ENCODE data around the gene WIPI1. TPM values are rescaled to one million over a fixed set of nuclear protein-coding genes. Genes with fewer than 3 reads are reported as not detected.

WIPI1 gene
- total and polyA plus RNA-seq, 2 of the 13 experiments (the other 11 are each of a cell fraction or from before 2014, with no cell fraction given) = 29.4 to 141 TPM

- TF ChIP-seq ZBTB43 (CRISPR knock-in tag; conservative IDR thresholded peaks at IDR 0.05) = no peak
- no peak for TF ChIP-seq MYC (CRISPR knock-in tag; IDR thresholded peaks at IDR 0.05; ENCODE audit: borderline replicate concordance)
- no peak for TF ChIP-seq E2F5 (CRISPR knock-in tag; conservative IDR thresholded peaks at IDR 0.05)
- TF ChIP-seq ZNF230 (CRISPR knock-in tag; IDR thresholded peaks at IDR 0.05) = no peak
- TF ChIP-seq EHMT2 (IDR thresholded peaks at IDR 0.05; ENCODE audit: borderline replicate concordance, low read depth, low read length) = peak; percentile 32; the same call in 1 of the 2 replicates
- no peak for TF ChIP-seq ZNF225 (CRISPR knock-in tag; IDR thresholded peaks at IDR 0.05)
- no peak for TF ChIP-seq ZUFSP (CRISPR knock-in tag; IDR thresholded peaks at IDR 0.05; ENCODE audit: borderline replicate concordance)
- TF ChIP-seq SALL2 (CRISPR knock-in tag; IDR thresholded peaks at IDR 0.05) = no peak
- no peak for TF ChIP-seq KMT2B (CRISPR knock-in tag; IDR thresholded peaks at IDR 0.05)
- TF ChIP-seq ZFAT (CRISPR knock-in tag; conservative IDR thresholded peaks at IDR 0.05) = no peak
- no peak for TF ChIP-seq ZNF605 (CRISPR knock-in tag; IDR thresholded peaks at IDR 0.05)
- TF ChIP-seq HOXA5 (CRISPR knock-in tag; IDR thresholded peaks at IDR 0.05) = peak; percentile 29; the same call in 1 of the 2 replicates
- TF ChIP-seq ZNF770 (CRISPR knock-in tag; IDR thresholded peaks at IDR 0.05) = no peak
- no peak for TF ChIP-seq CHD2 (IDR thresholded peaks at IDR 0.05; ENCODE audit: low read depth, low read length)
- no peak for TF ChIP-seq ZNF354B (CRISPR knock-in tag; IDR thresholded peaks at IDR 0.05)
- no peak for TF ChIP-seq GRHL1 (CRISPR knock-in tag; conservative IDR thresholded peaks at IDR 0.05)
- no peak for TF ChIP-seq ZSCAN22 (CRISPR knock-in tag; IDR thresholded peaks at IDR 0.05)
- no peak for TF ChIP-seq ZNF784 (CRISPR knock-in tag; IDR thresholded peaks at IDR 0.05; ENCODE audit: borderline replicate concordance)
- 0 out of 2 replicates have a peak, but pooled peaks have one; percentile 30 for TF ChIP-seq ZSCAN25 (CRISPR knock-in tag; IDR thresholded peaks at IDR 0.05)
- no peak for TF ChIP-seq ZNF34 (CRISPR knock-in tag; IDR thresholded peaks at IDR 0.05; ENCODE audit: borderline replicate concordance)
Measured at GRCh38 chr17:68482576-68483041, 25.3 kb upstream of the WIPI1 start (continued).

Data from HepG2 (cell line).